GM18870 (cell line): ENCODE data around the gene PDGFA.
"Not testable (repeated sequence)": the region's sequence is repeated elsewhere in the genome, so short reads cannot be mapped to it uniquely, and the experiment has no call there.

Source experiments
- ATAC-seq: cut with Tn5 transposase; IDR thresholded peaks from one replicate; pipeline ENCODE4 v1.9.1; 2021; ENCODE audit warnings: moderate library complexity; ENCODE audit not compliant: unreplicated experiment

PDGFA gene

DNA sequence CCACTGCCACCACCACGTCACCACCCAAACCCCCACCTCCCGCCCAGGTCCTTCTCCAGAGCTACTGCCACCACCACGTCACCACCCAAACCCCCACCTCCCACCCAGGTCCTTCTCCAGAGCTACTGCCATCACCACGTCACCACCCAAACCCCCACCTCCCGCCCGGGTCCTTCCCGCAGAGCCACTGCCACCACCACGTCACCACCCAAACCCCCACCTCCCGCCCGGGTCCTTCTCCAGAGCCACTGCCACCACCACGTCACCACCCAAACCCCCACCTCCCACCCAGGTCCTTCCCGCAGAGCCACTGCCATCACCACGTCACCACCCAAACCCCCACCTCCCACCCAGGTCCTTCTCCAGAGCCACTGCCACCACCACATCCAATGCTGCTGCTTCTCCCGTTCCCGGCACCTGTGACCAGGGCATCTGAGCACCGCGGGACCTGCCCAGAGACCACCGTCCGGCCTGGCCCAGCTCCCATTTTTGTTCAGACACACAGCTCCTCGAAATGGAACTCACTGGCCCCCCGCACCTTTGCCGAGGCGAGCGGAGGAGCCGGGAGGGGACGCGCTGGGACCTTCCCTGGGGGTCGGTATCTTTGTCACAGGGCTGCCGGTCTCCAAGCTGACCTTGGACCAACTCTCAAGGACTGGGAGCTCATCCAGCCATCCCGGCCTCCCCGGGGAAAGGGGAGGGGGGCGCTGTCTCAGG lies 32.7 kb upstream of the PDGFA start:
- not testable (repeated sequence) for ATAC-seq

DNA sequence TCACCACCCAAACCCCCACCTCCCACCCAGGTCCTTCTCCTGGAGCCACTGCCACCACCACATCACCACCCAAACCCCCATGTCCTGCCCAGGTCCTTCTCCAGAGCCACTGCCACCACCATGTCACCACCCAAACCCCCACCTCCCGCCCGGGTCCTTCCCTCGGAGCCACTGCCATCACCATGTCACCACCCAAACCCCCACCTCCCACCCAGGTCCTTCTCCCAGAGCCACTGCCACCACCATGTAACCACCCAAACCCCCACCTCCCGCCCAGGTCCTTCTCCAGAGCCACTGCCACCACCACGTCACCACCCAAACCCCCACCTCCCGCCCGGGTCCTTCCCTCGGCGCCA lies 31.9 kb upstream of the PDGFA start:
- not testable (repeated sequence) for ATAC-seq

DNA sequence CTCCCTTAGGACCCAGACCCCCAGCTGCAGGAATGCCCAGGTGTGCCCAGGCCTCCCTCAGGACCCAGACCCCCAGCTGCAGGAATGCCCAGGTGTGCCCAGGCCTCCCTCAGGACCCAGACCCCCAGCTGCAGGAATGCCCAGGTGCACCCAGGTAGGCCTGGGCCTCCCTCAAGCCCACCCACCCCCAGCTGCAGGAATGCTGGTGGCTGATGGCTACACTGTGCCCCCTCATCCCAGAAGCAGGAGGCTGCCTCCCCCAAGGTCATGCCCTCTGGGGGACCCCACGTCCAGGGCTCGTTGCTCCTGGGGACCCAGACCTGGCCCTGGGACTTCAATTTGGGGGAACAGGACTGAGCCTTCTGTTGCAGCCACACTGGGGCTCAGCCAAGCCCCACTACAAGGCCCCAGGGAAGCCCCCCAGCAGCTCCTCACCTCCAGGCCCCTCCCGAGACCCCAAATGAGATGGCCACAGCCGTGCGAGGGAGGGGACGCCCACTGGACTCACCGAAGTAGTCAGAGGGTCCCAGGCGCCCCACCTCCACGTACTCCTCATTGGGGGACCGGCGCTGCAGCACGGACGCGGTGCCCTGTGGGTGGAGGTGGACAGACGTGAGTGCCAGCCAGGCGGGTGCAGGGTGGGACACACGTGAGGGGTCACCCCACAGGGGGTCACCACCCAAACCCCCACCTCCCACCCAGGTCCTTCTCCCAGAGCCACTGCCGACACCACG lies 31.4 kb upstream of the PDGFA start:
- ATAC-seq, result no peak

DNA sequence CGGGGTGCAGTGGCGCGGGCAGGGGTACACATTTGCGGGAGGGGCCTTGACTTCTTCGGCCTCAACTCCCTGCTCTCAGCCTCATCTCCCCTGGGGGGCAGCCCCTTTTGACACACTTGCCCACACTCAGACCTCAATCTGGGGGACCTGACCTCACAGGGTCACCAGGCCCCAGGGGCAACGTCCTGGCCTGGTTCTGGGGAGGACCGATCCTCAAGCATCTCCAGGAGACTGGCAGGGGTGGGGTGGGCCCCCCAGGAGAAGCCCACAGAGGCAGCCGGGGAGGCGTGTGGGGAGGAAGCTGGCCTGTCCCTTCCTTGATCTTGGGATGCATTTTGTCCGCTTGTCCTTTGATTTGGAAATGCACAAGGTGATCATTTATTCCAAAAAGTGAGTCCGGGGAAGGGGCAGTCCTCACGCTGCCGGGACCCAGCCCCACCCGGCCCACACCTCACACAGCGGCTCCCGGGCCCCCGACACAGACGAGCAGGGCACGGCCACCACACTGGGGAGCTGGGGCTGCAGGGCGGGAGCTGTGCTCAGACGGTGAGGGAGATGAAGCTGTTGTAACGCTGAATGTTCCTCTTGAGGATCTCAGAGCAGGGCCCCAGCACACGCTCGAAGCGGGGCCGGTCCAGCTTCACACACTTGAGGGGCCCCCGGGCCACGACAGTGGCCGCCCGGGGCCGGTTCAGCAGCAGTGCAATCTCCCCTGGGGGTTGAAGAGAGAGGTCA lies 30.4 kb upstream of the PDGFA start:
- ATAC-seq, result no peak

DNA sequence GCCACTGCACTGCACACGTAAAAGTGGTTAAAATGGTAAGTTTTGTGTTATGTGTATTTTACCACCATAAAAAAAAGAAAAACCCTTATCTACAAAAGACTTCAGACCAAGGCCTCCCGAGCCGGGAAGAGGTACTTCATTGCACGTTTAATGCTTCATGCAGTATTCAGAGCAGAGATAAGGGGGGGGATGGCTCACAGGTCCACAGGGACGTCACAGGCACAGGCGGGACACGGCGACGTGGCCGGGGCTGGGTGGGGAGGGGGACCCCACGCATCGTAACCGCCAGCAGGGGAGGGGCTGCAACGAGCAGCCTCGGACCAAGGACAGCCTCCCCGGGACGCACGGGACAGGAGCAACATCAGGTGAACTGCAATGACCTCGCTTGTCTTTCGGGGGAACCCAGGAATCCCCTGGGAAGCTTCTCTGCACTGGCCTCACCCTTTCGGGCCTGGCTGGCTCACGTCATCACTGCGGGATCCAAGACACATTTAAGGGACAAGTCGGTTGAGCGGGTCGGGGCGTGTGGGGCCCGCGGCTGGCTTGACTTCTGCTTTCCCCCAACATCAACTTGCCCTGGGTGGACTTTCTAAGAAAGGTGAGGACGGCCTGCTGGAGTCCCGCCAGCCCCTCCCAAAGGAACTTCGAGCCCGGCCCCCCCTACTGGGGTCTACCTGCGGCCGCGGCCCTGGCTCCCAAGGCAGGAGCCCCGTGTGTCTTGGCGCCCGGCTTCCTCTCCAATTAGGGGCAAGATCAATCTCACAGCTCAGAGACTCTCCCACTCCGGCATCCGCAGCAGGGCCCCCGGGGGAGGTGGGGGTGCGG lies 29.6 kb upstream of the PDGFA start:
- no peak for ATAC-seq

DNA sequence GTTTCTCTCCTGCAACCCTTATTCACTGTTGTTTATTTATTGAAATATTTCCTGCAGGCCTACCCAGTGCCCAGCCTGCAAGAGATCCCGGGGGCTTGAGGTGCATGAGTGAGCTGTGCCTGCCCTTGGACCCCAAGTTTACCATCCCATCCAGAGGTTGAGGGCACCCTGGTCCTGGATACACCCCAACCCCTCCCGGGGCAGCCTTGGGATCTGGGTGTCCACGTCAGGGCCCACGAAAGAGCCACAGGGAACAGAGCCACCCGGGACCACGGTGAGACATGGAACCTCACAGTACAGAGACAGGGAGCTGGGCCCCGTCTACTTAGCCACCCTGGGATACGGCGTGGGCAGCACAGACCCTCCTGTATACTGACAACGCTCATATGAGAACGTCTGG lies 28.8 kb upstream of the PDGFA start:
- no peak for ATAC-seq

DNA sequence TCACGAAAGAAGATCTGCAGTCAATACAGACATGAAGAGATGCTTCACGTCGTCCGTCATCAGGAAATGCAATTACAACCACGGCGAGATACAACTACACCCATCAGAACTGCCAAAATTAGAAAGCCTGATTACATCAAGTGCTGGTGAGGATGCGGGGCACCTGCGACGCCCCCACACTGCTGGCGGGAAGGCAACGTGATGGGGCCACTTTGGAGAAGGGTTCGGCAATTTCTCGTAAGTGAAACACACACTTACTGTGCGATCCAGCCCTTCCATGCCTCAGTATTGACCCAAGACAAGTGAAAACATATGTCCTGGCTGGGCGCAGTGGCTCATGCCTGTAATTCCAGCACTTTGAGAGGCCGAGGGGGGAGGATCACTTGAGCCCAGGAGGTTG lies 25.8 kb upstream of the PDGFA start:
- no peak for ATAC-seq

DNA sequence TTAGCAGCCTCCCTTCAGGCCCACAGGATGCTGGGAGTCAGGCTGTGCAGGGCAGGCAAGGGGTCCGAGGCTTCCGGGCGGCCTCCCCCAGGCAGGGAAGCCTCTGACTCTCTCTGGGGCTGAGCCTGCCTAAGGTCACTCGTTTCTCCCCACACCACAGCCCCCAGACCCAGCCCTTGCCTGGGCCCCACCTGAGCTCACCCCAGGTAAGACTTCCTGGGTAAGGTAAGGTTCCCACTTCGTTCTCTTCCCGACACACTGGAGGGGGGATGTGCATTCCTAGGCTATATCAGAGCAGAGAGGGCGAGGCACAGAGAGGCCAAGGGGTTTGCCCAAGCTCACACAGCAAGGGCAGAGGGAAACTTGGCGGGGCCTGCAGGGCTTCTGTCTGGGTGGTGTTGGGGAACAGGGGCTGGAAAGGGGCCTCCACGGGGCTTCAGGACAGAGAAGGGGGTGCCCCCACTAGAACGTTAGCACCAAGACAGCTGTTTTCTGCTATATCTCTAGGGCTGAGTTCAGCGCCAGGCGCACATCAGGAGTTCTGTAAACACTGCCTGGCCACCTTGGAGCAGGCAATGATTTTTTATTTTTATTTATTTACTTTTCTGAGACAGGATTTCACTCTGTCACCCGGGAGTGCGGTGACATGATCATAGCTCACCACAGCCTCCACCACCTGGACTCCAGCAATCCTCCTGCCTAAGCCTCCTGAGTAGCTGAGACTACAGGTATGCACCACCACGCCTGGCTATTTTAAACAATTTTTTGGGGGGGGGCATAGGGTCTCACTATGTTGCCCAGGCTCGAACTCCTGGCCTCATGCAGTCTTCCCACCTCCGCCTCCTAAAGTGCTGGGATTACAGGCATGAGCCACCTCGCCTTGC lies 24.9 kb upstream of the PDGFA start:
- no peak for ATAC-seq

DNA sequence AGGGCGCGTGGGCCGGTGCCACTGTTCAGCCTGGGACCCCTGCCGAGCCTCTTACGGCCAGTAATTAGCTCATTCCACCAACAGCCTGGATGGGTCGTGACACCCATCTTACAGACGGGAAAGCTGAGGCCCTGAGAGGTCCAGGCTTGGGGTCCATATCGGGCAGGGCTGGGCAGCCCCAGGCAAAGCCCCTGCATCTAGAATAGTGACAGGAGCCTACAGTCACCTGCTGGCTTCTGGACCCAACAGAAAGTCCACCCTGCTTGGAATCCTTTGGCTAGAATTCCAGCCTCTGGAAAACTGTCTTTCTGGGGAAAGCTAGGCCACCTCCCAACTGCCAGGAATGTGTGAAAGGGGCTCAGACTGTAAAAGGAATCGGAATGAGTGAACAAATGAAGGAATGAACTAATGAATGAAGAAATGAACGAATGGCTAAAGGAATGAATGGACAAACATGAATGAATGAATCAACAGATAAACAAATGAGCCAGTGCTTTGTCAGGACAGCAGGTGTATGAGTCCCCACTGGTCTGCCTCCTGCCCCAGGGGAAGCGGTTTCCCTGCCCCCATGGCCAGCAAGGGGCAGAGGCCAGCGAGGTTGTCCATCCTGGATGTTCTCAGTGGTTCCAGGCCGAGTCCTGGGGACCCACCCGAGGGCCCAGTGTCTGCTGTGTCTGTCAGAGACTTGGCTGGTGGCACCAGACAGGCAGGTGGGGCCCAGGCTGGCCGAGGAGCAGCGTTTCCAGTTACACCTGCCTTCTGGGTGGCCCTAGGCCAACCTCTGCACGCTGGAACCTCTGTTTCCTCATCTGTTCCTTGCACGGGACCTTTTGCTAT lies 24.1 kb upstream of the PDGFA start:
- ATAC-seq, result no peak

DNA sequence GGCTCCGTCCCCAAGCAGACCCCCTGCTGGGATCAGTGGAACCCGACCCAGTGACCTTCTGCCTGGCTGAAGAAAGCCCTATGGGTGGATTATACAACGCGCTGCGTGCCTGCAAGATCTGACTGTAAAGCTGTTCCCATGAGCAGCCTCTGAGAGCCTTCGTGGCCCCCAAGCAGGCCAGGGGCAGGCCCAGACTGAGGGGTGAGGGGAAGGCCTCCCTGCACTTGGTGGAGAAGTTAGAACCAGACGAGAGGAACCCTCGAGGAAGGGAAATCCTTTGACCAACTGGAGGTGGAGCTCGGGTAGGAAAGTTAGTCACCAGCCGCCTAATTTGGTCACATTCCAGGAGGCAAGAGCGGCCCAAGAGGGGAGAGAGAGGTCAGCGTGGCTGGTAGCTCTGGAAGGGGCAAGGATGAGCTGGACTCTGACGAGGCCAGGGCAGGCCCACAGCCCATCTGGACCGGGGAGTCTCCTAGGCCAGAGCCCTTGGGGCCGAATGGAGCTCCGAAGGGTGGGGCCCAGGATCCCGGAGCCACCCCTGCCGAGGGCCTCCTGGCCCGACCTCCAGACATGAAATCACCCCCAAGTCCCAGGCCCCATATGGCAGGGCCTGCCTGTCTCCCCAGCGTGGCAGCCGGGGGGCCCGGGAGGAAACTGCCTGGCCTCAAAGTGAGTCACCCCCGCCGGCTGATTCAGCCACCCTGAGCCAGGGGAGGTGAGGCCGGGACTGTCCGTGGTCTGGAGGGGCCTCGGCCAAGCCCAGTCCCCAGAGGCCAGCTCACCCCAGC lies 23.3 kb upstream of the PDGFA start:
- no peak for ATAC-seq

DNA sequence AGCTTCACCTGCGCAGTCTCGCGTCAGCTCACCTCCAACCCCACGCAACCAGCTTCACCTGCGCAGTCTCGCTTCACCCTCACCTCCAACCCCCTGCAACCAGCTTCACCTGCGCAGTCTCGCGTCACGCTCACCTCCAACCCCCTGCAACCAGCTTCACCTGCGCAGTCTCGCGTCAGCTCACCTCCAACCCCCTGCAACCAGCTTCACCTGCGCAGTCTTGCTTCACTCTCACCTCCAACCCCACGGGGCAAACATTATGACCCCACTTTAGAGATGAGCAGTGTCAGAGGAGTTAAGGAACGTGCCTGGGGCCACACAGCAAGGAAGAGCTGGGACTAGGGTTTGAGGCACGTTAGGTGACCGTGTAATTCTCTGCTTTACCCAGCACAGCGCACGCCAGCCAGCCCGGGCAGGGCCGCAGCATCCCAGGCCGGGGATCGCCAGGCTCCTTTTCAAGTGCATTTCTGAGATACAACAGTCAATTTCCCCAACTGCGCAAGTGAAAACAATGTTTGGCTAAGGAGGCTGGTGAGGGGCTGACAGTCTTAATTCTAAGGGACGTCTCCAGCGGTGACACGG lies 22.6 kb upstream of the PDGFA start:
- ATAC-seq, result no peak

DNA sequence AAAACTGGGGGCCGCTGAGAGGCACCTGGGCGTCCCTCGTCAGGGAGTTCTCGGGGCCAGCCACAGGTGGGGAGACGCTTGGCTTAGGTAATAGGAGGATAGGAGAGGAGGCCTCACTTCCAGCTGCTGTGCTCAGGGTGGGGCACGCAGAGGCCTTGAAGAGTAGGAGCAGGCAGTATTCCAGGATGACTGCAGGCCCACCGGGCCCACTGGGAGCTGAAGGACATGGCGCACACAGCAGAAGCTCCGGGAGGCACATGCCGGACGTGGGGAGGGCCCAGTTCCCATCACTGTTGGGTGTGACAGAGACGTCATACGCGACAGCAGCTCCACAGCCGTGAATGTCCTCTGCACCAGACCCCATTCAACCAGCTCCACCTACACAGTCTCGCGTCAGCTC lies 22.0 kb upstream of the PDGFA start:
- ATAC-seq, result no peak

DNA sequence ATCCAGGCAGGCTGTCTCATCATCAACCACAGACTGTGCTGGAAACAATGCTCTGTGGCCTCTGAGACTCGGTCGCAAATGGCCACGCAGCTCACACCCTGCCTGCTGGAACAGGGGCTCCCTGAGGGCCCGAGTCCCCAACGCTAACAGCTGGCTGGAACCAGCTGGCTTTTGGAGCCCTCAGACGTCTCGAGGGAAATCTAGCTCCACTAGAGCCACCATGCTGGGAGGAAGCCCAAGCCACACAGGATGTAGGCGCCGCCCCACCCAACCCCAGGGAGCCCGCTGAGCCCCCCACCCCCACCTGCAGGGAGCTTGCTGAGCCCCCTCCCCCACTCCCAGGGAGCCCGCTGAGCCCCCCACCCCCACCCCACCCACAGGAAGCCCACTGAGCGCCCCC lies 21.4 kb upstream of the PDGFA start:
- no peak for ATAC-seq

DNA sequence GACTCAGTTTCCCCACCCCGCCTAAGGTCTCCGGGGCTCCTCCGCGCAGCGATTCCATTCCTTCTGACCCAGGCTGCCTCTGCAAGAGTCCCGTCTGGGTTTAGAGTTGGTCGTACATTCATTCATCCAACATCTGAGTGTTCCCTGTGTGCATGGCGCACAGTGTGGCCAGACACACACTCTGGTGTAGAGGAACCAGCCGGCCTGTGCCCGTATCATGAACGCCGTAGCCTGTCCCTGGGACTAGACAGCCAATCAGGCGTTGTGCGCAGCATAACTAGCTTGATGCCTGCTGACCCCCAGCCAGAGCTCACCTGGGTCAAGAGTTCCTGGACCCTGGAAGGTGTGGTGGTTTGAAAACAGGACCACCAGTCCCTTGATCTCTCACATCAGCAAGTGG lies 20.9 kb upstream of the PDGFA start:
- ATAC-seq, result no peak

DNA sequence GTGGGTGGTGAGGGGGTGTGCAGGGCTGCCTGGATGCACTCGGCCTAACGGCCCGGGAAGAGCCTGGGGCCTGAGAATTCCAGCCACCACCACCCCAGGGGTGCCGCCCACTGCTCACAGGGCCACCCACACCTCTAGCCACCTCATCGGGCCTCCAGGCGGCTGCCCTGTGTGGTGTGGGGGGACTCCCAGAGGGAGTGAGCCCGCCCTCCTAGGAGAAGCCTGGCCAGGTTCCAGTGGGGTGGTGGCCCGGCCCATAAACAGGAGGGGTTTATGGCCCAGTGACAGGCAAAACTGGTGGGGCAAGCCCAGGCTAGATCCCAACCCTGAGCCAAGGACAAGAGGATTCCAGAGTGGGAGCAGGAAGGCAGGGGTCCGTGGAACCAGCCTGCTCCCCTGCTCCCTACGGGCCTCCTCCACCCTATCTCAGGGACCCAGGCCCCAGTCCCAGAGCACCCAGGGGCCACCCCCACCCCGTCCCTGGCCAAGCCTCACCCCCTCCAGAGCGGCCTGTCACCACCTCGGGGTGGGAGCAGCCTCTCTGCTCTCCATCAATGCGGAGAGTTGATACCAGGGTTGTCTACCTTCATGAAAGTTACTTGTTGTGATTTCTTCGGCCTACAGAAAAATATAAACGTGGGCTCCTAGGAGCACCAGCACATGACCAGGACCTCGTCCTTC lies 20.2 kb upstream of the PDGFA start:
- ATAC-seq, result no peak

DNA sequence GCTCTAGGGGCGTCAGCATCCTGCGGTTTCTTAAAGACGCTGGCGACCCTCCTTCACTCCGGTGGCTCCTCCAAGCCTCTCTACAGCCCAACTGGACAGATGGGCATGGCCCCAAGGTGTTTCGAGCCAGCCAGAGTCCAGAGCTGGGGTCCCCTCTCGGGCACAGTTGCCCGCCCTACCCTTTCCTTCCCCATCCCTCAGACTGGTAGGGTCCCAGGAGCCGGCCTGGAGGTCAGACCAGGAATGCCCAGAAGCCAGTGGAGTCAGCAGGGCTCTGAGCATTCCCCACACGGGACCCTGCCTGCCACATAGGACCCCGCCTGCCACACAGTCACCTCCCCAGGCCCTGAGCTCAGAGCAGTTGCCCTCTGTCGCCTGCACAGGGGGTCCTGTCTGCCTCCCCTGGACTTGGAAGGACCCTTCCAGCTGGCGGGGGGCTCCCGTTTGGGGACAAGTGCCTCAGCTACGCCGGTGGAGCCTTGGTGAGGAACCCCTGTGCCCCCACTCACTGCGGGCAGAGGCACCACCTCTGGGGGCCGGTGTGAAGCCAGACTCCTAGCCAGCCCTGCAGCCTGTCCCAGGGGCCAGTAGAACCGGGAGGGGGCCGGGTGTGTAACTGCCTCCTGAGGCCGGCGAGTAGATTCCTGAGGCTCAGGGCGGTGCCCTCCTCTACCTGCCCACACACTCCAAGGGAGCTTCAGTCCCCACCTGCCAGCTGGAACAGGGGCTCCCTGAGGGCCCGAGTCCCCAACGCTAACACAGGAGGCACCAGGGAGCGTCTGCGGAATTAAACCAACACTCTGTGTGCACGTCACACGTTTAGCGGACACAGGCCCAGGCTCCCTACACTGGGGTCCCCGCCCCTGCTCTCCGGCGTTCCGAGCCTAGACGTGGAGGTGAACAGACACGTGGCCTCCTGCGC lies 19.4 kb upstream of the PDGFA start:
- ATAC-seq, result no peak
